Activated gamma-delta T cell (primary cell): ENCODE data around the gene AGTPBP1.
A peak's percentile ranks its signal among the peaks of the same experiment; 100 is the strongest.
"Not testable (repeated sequence)": the region's sequence is repeated elsewhere in the genome, so short reads cannot be mapped to it uniquely, and the experiment has no call there.

Source experiments
- DNase-seq: peaks from one replicate; lab custom pipeline; 2025; lab: John Stamatoyannopoulos, UW
- total RNA-seq, 2 donors: gene quantifications; one replicate each; lab custom pipeline; 2026; lab: John Stamatoyannopoulos, UW

Gene AGTPBP1, protein sequence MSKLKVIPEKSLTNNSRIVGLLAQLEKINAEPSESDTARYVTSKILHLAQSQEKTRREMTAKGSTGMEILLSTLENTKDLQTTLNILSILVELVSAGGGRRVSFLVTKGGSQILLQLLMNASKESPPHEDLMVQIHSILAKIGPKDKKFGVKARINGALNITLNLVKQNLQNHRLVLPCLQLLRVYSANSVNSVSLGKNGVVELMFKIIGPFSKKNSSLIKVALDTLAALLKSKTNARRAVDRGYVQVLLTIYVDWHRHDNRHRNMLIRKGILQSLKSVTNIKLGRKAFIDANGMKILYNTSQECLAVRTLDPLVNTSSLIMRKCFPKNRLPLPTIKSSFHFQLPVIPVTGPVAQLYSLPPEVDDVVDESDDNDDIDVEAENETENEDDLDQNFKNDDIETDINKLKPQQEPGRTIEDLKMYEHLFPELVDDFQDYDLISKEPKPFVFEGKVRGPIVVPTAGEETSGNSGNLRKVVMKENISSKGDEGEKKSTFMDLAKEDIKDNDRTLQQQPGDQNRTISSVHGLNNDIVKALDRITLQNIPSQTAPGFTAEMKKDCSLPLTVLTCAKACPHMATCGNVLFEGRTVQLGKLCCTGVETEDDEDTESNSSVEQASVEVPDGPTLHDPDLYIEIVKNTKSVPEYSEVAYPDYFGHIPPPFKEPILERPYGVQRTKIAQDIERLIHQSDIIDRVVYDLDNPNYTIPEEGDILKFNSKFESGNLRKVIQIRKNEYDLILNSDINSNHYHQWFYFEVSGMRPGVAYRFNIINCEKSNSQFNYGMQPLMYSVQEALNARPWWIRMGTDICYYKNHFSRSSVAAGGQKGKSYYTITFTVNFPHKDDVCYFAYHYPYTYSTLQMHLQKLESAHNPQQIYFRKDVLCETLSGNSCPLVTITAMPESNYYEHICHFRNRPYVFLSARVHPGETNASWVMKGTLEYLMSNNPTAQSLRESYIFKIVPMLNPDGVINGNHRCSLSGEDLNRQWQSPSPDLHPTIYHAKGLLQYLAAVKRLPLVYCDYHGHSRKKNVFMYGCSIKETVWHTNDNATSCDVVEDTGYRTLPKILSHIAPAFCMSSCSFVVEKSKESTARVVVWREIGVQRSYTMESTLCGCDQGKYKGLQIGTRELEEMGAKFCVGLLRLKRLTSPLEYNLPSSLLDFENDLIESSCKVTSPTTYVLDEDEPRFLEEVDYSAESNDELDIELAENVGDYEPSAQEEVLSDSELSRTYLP
- total RNA-seq = 178 to 209 reads per million in 2 donors

DNA sequence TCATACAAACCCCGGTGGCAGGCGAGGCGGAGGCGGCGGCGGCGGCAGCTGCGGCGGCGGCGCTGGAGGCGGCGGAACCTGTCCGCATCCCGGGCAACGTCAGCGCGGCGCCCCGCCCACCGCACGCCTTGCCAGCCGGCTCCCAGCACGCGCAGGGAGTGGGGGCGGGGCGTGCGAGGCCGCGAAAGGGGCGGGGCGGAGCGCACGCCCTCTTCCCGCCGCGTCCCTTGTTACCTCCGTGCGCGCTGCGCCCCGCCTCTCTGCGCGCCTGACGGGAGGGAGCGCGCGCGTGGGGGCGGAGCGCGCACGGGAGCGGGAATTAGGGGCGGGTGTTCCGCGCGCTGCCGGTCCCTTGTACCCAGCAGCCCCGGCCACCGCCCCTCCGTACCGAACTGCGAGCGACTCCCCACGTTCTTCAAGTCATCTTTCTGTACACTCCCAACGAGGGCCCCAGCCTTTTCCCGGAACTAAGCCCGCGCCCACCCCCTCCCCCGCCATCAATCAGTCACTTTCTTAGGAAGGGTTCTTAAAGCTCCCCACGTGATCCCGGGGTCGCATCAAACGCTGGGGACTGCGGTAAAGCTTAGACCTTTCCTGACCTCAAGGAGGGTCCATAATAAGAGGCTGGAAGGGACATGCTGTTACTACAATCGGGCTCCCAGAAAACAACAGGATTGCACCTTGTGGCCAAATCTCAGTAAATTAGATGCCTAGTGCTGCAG lies at the start of gene AGTPBP1:
Gene AGTPBP1, minus strand, starts transcription at position 80 of the 722 bp plus-strand sequence. CDS start 29,421 bp downstream, outside the sequence.
- DNase-seq = peak; percentile 98

DNA sequence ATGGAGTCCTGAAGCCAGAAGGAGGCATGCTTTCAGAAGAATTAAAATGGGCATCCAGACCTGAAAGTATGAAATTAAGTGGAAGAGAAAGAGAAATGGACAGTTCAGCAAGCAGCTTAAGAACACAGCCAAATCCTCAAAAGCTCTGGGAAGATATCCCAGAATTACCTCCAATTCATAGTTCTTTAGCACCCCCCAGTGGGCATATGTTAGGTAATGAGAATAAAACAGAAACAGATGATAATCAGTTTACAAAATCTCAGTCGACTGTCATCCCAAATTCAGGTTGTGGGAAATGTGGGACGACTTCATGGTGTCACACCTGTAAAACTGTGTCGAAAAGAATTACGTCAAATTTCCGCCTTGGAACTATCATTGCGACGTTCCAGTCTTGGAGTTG lies 44.4 kb upstream of the AGTPBP1 start:
- not testable (repeated sequence) for DNase-seq

DNA sequence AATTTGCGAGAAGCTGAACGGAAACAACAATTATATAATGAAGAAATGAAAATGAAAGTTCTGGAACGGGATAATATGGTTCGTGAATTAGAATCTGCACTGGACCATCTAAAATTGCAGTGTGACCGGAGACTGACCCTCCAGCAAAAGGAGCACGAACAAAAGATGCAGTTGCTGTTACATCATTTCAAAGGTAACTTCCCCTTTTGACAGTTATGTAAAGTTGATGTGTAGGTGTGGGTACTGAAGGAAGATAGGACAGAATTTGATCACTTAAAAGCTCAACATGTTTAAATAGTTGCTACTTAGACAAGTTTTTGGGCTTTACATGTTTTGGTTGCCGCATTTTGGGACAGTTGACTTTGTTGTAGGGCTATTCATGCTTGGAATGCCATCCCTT lies 32.1 kb upstream of the AGTPBP1 start:
- DNase-seq = not testable (repeated sequence)

DNA sequence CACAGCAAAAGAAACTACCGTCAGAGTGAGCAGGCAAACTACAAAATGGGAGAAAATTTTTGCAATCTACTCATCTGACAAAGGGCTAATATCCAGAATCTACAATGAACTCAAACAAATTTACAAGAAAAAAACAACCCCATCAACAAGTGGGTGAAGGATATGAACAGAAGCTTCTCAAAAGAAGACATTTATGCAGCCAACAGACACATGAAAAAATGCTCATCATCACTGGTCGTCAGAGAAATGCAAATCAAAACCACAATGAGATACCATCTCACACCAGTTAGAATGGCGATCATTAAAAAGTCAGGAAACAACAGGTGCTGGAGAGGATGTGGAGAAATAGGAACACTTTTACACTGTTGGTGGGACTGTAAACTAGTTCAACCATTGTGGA lies 20.0 kb upstream of the AGTPBP1 start:
- DNase-seq = not testable (repeated sequence)

DNA sequence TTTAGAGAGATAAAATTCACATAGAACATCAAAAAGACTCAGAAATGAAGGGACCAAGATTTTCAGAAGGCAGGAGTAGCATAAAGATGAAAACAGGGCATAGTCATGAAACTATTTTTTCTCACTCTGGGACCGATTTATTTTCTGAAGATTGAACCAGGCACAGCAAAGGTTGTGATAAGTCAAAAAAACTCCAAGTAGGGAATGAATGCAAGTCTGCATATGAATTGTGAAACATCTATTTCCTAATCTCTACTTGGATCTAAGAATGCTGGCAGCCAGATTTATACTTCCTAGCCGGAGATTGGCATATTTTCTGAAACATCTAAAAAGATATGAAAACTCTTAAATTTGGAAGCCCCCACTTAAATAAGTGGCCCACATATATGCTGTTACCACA lies 16.0 kb upstream of the AGTPBP1 start:
- DNase-seq = not testable (repeated sequence)

DNA sequence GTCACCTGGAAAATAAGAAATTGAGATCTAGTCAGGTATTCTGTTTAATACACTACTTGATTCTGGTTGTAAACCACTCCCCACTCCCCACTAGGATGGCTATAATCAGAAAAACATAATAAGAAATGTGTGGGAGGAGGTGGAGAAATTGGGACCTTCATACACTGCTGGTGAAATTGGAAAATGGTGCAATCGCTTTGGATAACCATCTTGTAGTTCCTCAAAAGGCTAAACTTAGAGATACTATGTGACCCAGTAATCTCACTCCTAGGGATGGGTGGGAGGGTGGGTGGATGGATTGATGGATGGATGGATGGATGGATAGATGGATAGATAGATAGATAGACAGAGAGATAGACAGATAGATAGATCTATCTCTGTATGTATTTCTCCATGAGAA lies 14.5 kb upstream of the AGTPBP1 start:
- not testable (repeated sequence) for DNase-seq

DNA sequence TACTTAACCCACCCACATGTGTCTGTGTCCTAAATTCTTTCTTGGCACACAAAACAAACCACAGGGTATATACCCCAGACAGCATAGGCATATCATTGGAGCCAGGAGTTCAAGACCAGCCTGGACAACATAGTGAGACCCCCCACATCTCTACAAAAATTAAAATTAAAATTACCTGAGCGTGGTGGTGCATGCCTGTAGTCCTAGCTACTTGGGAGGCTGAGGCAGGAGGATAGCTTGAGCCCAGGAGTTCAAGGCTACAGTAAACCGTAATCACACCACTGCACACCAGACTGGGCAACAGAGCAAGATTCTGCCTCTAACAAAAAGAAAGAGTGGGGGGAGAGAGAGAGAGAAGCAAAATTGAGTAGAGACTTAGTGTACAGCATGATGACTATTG lies 4.6 kb upstream of the AGTPBP1 start:
- DNase-seq = no peak

DNA sequence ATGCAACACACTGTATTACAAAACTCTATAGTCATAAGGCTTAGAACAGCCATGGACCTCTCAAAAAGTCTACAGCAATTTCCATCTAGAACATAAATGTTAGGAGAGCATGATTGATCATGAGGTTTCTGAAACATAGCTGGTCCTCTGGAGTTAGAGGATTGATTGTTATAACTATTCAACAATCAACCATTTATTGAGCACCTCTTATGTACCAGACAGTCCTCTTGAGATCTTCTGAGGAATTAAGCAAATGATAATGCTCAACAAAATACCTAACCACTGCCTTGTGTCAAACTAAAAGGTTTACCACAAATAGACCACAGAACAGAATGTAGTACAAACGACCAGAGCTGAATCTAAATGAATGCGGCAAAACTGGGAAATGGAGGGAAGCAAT lies 3.4 kb upstream of the AGTPBP1 start:
- DNase-seq = no peak

DNA sequence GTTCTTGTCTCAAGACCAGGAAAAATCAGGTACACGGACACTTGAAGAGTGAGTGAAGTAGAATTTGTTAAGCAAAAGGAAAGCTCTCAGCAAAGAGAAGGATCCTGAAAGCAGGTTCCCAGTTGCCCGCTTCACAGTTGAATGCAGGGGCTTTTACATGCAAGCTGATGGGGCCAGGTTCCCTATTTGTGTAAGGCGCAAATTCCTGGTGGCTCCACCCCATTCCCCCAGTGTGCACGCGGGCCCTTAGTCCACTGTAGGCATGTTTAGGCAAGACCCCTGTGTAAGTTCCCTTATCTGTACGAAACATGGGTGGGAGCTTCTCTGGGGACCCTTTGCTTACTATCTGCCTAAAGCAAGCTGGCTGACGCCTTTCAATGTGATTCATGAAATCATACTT lies 2.7 kb upstream of the AGTPBP1 start:
- DNase-seq = no peak

DNA sequence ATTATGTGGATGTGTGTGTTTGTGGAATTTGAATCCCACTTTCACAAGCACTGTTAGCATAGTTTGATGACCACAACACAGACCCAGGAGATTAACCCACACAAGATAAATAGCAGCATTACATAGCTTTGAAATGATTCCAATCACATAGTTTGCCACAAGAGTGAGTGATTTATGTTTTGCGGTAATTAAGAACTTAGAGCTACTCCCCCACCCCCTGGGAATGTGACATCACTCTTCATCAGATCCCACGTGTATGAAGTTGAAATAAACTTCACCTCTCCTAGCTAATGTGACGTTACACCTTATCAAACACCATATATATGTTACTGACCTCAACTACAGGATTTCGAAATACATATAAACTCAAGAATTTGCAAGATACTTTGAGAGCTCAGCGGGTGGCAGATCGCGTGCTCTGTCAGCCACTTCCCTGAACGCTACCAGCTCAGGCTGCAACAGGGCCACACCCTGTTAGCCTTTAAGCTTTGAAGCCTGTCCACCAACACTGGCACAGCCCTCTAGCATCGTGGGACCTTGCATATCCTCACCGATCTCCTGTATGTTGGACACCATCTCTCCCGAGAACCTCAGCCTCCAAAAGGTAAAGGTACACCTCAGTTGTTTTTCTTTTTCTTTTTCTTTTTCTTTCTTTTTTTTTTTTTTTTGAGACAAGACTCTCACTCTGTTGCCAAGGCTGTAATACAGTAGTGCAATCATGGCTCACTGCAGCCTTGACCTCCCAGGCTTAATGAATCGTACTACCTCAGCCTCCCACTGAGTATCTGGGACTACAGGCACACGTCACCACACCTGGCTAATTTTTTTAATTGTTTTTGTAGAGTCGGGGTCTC lies 1.7 kb upstream of the AGTPBP1 start:
- DNase-seq = no peak

DNA sequence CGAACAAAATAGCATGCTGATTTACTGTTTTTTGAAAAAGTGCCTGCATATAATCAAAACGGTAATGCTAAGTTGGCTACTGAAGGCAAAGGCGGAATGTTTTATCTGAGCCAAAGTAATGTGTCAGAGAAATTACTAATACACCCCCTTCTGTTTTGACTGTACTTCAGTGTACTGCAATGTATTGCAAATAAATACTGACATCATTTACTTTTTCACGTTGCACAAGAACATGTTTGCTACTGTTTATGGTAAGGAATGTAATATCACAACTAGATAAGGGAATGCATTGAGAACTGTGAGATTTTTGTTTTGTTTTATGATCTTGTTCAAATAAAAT lies 813 bp upstream of the AGTPBP1 start:
- DNase-seq = no peak

DNA sequence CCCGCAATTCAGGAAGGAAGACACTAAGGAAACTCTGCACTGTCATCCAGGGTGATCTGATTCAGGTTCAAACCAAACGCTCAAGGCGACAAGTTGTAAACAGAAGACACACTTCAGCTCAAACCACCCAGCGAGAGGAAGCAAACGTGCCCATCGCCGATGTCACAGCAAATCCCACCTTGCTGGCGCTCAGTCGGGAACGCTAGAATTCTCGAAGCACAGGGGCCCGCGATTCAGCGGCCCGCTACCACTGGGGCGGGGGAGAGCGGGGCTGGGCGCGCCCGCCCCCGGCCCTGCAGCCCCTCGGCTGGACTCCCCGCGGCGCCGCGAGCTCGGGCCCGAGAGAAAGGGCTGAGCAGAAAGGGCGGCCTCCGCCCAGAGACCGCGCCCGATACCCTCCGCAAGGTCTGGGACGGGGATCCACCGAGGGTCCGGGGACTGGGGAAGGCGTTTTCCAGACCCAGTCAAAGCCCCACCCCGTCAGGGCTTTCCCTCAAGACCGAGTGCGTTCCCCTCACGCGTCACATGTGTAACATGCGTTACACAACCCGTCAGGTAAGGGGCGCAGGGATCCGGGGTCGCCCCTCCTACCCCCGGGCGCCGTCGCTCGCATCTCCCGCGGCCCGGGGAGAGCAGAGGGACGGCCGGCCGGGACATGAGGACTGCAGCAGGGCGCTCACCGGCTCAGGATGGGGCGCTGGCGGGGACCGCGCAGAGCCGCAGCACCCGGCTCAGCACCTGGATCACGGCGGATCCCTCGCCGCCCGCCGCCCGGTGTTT lies 469 bp downstream of the AGTPBP1 start:
- peak; percentile 56 for DNase-seq

DNA sequence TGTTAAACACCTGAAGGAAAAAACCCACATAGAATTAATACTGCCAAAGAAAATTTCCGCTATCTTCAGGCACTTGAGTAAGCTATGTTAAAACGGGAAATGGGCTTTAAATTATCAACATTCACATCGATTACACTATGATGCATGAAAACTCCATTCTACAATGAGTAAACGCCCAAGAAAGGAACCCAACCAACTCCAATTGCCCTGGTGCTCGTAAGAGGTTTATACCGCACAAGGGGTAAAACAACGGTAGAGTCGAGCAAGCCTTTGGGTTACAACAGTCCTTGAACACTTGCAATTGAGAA lies 1.0 kb downstream of the AGTPBP1 start:
- no peak for DNase-seq

DNA sequence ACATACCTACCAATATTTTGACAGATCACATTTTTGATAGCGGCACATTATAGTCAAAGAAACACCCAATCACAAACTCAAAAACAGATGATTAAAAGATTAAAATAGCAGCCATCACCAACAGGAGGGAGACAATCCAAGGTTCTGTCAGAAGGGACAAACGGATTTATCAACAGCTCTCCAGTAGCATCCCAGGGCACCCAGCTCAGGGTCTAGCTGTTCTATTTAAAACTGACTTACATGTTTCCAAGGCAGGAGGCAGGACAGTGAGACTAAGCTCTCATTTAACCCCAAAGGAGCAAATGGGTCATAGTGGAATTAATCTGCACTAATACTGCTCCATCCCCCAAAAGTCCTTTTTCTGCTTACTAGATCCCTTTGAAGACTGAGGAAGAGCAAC lies 3.2 kb downstream of the AGTPBP1 start:
- no peak for DNase-seq

DNA sequence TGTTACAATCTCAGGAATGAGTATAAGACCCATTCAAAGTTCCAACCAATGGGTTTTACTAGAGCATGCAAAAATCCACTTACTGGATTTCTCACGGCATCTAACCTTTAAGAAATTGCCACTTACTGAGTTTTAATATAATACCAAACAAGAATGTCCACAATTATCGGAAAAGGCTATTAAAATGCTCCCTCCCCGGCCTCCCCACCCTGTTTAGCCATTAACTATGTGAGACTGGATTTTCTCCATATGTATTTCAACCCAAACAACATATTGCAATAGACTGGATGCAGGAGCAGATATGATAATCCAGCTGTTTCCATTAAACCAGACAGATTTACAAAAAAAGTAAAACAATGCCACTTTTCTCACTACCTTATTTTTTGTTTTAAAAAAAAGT lies 4.1 kb downstream of the AGTPBP1 start:
- no peak for DNase-seq

DNA sequence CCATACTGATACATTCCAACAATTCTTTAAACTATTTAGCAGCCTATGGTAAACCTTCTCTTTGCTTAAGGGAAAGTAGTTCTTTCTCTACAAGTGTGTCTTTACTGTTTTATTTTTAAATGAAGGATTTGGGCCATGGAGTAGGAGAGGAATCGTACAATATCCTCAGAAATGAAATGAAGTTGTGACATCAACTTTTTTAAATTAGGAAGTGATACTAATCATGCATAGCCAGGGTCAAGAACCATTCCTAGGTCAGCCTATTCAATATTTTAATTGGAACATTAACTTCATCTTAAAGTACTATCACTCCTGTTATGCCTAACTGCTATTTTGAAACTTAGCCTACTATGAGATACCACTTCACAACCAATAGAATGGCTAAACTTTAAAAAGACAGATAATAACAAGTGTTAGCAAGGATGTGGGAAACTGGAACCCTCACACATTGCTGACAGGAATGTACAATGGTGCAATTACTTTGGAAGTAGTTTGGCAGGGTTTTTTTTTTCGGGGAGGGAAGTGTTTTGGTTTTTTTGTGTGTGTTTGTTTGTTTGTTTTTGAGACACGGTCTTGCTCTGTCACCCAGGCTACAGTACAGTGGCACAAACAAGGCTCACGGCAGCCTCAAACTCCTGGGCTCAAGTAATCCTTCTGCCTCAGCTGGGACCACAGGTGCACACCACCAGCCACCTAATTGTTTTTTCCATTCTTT lies 10.7 kb downstream of the AGTPBP1 start:
- no peak for DNase-seq

DNA sequence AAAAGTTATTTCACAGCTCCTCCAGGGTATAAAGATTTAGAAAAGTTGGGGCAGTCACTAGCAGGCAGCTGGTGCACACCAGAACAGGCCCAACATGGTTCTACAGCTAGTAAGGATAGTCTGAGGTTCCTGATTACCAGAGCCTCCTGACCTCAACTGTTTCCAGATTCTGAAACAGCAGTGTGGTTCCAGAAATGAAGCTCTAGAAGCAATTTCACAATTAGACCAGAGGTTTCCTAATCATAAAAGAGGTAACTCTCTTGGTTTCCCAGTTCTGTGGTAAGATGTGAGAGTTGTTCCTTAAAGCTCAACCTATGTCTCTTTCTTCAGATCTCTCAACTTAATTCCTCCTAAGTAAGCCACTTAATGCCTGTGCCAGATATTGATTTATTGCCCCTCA lies 11.9 kb downstream of the AGTPBP1 start:
- DNase-seq = no peak

DNA sequence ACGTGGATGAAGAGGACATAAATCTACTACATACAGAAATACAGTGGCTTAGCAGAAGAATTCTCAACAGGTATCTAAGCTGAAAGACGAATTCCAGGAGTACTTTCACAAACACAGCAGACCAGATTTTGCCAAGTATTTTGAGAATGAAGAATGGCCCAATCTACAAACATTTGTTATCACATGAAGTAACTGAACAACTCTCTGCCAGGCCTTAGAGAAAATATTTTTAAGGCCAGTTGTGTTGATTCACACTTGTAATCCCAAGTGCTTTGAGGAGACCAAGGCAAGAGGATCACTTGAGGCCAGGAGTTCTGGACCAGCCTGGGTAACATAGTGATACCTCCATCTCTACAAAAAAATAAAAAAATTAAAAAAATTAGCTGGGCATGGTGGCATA lies 14.3 kb downstream of the AGTPBP1 start:
- DNase-seq = no peak

DNA sequence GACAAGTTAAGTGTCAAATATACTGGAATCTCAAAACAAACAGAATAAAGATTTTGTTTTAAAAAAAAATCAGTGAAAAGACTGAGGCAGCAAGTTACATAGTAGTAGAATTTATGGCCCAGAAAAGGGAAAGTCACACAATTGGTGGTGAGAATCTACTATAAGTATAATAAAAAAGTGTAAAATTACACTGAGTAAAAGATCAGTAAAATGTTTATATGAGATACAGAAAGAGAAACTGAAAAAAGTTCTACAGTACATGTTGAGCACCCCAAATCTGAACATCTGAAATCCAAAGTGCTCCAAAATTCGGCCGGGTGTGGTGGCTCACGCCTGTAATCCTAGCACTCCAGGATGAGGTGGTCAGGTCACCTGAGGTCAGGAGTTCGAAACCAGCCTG lies 15.0 kb downstream of the AGTPBP1 start:
- DNase-seq = no peak
